WERI-Rb-1 (cell line): ENCODE data around the gene ANKRD7.

Experiments used
- DNase-seq: peaks from one replicate; pipeline ENCODE4 v3.0.0-alpha.2; 2020
- H3K27ac ChIP-seq: fragments of 250-450 bp; sonication (Bioruptor Pico); 2 replicates; pipeline ENCODE4 v1.5.1; 2020; ENCODE audit warnings: mild to moderate bottlenecking, moderate library complexity
- H3K27me3 ChIP-seq: fragments of 250-450 bp; sonication (Bioruptor Pico); 2 replicates; pipeline ENCODE4 v1.5.1; 2021; ENCODE audit warnings: mild to moderate bottlenecking, low read depth, moderate library complexity; ENCODE audit not compliant: insufficient read depth, severe bottlenecking
- H3K36me3 ChIP-seq: fragments of 250-450 bp; sonication (Bioruptor Pico); 2 replicates; pipeline ENCODE4 v1.5.1; 2020; ENCODE audit warnings: mild to moderate bottlenecking, moderate library complexity
- H3K4me3 ChIP-seq: 2 replicates; pipeline ENCODE4 v1.5.1; 2011; ENCODE audit warnings: low read depth, mild to moderate bottlenecking, control low read depth, low read length
- H3K9me3 ChIP-seq: fragments of 250-450 bp; sonication (Bioruptor Pico); 2 replicates; pipeline ENCODE4 v1.5.1; 2021; ENCODE audit warnings: mild to moderate bottlenecking, moderate library complexity; ENCODE audit not compliant: severe bottlenecking
- CTCF ChIP-seq: IDR thresholded peaks from 2 replicates; pipeline ENCODE4 v1.5.1; 2011; ENCODE audit warnings: low read depth, mild to moderate bottlenecking, control low read depth, inconsistent platforms, low read length

The ANKRD7 gene

GRCh38 chr7:118224521-118224920 lies at the start of gene ANKRD7:
ANKRD7 (plus strand) TSS chr7:118224704; CDS start chr7:118224831, 127 bp downstream.
- Histone ChIP-seq H3K36me3 (no peaks in the 10 kb centered on the region), H3K27ac (no peak within 1 kb of the TSS), H3K27me3 (no peaks in the 10 kb centered on the region), H3K4me3 (no peak within 1 kb of the TSS), H3K9me3 (no peaks in the 10 kb centered on the region)
- TF ChIP-seq CTCF, result no peak
- DNase-seq, result no peak

GRCh38 chr7:118175740-118176139 lies 48.8 kb upstream of the ANKRD7 start:
- Histone ChIP-seq H3K4me3 (no peak overlapping the region), H3K36me3 (no peaks in the 10 kb centered on the region), H3K9me3 (no peaks in the 10 kb centered on the region), H3K27me3 (no peaks in the 10 kb centered on the region), H3K27ac (no peak overlapping the region)
- no peak for TF ChIP-seq CTCF
- DNase-seq, result no peak

- no peak overlapping the region for H3K27ac ChIP-seq
- DNase-seq, result no peak
- no peak overlapping the region for H3K4me3 ChIP-seq
- H3K9me3 ChIP-seq, result peaks cover 2% of the 10 kb centered on the region
- peaks cover 3% of the 10 kb centered on the region for H3K36me3 ChIP-seq
- no peak for TF ChIP-seq CTCF
- no peaks in the 10 kb centered on the region for H3K27me3 ChIP-seq
Measured at GRCh38 chr7:118179191-118179590, 45.3 kb upstream of the ANKRD7 start.

GRCh38 chr7:118182593-118183427 lies 41.7 kb upstream of the ANKRD7 start:
- Histone ChIP-seq H3K27me3 (no peaks in the 10 kb centered on the region), H3K4me3 (peak overlapping the region; percentile 87), H3K27ac (peak overlapping the region; percentile 98), H3K9me3 (peaks cover 2% of the 10 kb centered on the region), H3K36me3 (peaks cover 23% of the 10 kb centered on the region)
- DNase-seq, result no peak
- TF ChIP-seq CTCF, result no peak

- peak overlapping the region; percentile 98 for H3K27ac ChIP-seq
- peaks cover 2% of the 10 kb centered on the region for H3K9me3 ChIP-seq
- DNase-seq, result no peak
- H3K4me3 ChIP-seq, result peak overlapping the region; percentile 87
- peaks cover 29% of the 10 kb centered on the region for H3K36me3 ChIP-seq
- H3K27me3 ChIP-seq, result no peaks in the 10 kb centered on the region
- no peak for TF ChIP-seq CTCF
Measured at GRCh38 chr7:118183428-118183785, 41.1 kb upstream of the ANKRD7 start.
